ENCODE results near the gene ELP2. TPM values are rescaled to one million over a fixed set of nuclear protein-coding genes. Genes with fewer than 3 reads are reported as not detected.

The ELP2 gene
- total RNA-seq, 1 experiment from 2014 or later, result 96.5 TPM

DNA sequence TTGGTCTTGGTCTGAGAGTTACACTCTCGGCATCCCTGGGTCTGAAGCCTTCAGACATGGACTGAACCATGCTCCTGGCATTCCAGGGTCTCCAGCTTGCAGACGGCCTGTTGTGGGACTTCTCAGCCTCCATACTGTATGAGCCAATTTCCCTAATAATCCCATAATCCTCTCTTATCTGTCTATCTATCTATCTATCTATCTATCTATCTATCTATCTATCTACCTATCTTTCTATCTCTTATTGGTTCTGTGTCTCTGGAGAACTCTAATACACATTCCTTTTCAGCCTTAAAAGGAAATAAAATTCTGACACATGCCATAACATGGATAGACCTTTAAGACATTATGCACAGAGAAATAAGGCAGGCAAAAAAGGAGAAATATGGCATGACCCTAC lies 24.9 kb upstream of the ELP2 start:
- ChIA-PET POLR2A (ENCODE audit: low non-redundant PET) (no interaction called here), CTCF (no interaction called here)
- Histone ChIP-seq H3K4me3 (ENCODE audit: low read depth, low read length, poor library complexity, severe bottlenecking) (no peak overlapping the region), H3K4me1 (ENCODE audit: insufficient read depth, low read length, poor library complexity, severe bottlenecking) (no peaks in the 10 kb centered on the region), H3K9me3 (ENCODE audit: low read depth, low read length, poor library complexity, severe bottlenecking) (peaks cover 4% of the 10 kb centered on the region), H3K36me3 (ENCODE audit: insufficient read depth, low read length, poor library complexity, severe bottlenecking) (peaks cover 6% of the 10 kb centered on the region), H3K27me3 (replicated peaks; ENCODE audit: insufficient read depth, low read depth, low read length, poor library complexity) (no peaks in the 10 kb centered on the region), H3K27ac (ENCODE audit: low read depth, low read length, poor library complexity, severe bottlenecking) (no peak overlapping the region)
- no peak for TF ChIP-seq EZH2 (IDR thresholded peaks at IDR 0.05; ENCODE audit: borderline replicate concordance, low read depth, low read length, poor library complexity, severe bottlenecking)
- TF ChIP-seq, protein P1, sequence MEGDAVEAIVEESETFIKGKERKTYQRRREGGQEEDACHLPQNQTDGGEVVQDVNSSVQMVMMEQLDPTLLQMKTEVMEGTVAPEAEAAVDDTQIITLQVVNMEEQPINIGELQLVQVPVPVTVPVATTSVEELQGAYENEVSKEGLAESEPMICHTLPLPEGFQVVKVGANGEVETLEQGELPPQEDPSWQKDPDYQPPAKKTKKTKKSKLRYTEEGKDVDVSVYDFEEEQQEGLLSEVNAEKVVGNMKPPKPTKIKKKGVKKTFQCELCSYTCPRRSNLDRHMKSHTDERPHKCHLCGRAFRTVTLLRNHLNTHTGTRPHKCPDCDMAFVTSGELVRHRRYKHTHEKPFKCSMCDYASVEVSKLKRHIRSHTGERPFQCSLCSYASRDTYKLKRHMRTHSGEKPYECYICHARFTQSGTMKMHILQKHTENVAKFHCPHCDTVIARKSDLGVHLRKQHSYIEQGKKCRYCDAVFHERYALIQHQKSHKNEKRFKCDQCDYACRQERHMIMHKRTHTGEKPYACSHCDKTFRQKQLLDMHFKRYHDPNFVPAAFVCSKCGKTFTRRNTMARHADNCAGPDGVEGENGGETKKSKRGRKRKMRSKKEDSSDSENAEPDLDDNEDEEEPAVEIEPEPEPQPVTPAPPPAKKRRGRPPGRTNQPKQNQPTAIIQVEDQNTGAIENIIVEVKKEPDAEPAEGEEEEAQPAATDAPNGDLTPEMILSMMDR (conservative IDR thresholded peaks at IDR 0.05; ENCODE audit: low read depth, low read length), result no peak
- DNase-seq (ENCODE audit: low spot score), result no peak
- intact Hi-C loops (cut with micrococcal nuclease; ENCODE audit: unreplicated experiment), result no loop called here
- BruUV-seq (replicated peaks), result no TSS peak

DNA sequence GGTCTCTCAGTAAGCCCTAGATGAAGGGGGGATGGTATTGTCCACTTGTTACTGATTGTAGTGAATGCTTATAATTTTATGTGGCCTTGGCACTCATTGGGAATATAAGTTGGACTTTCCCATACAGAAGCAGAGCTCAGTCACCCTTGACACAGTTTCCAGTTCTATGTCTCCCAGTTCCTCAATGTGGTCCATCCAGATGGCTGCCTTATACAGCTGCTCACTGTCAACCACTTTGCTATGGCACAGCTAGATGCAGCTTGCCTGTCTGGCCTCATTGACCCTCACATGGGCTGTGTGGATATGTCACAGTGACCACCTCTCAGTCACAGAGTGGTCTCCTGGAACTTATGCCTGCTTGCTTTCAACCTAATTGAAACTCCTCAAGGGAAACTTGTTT lies 22.2 kb upstream of the ELP2 start:
- Histone ChIP-seq H3K9me3 (ENCODE audit: low read depth, low read length, poor library complexity, severe bottlenecking) (no peaks in the 10 kb centered on the region), H3K27ac (ENCODE audit: low read depth, low read length, poor library complexity, severe bottlenecking) (no peak overlapping the region), H3K27me3 (replicated peaks; ENCODE audit: insufficient read depth, low read depth, low read length, poor library complexity) (no peaks in the 10 kb centered on the region), H3K4me3 (ENCODE audit: low read depth, low read length, poor library complexity, severe bottlenecking) (no peak overlapping the region), H3K4me1 (ENCODE audit: insufficient read depth, low read length, poor library complexity, severe bottlenecking) (no peaks in the 10 kb centered on the region), H3K36me3 (ENCODE audit: insufficient read depth, low read length, poor library complexity, severe bottlenecking) (peaks cover 22% of the 10 kb centered on the region)
- POLR2A ChIA-PET (ENCODE audit: low non-redundant PET), result no interaction called here
- CTCF ChIA-PET, result no interaction called here
- no TSS peak for BruUV-seq (replicated peaks)
- TF ChIP-seq EZH2 (IDR thresholded peaks at IDR 0.05; ENCODE audit: borderline replicate concordance, low read depth, low read length, poor library complexity, severe bottlenecking), result no peak
- TF ChIP-seq, protein P1 (conservative IDR thresholded peaks at IDR 0.05; ENCODE audit: low read depth, low read length), result no peak
- intact Hi-C loops (cut with micrococcal nuclease; ENCODE audit: unreplicated experiment), result no loop called here
- no peak for DNase-seq (ENCODE audit: low spot score)

DNA sequence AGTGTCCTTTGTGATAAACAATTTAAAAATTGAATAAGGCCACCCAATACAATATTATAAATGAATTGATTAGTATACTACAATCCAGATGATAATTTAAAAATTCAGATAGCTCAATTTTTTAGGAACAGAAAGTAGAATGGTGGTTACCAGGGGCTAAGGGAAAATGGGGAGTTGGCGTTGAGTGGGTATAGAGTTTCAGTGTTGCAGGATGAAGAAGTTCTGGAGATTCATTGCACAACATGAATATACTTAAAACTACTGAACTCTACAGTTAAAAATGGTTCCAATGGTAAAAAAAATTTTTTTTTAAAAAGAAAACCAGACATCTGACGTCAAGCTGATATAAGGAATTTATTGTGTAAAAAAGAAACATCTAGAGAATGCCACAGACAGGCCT lies 21.5 kb upstream of the ELP2 start:
- BruUV-seq (replicated peaks), result no TSS peak
- ChIA-PET CTCF (no interaction called here), POLR2A (ENCODE audit: low non-redundant PET) (no interaction called here)
- no peaks in the 10 kb centered on the region for H3K9me3 ChIP-seq (ENCODE audit: low read depth, low read length, poor library complexity, severe bottlenecking)
- H3K36me3 ChIP-seq (ENCODE audit: insufficient read depth, low read length, poor library complexity, severe bottlenecking), result peaks cover 28% of the 10 kb centered on the region
- no peak for DNase-seq (ENCODE audit: low spot score)
- no peaks in the 10 kb centered on the region for H3K4me1 ChIP-seq (ENCODE audit: insufficient read depth, low read length, poor library complexity, severe bottlenecking)
- TF ChIP-seq, protein P1 (conservative IDR thresholded peaks at IDR 0.05; ENCODE audit: low read depth, low read length), result no peak
- no peak for TF ChIP-seq EZH2 (IDR thresholded peaks at IDR 0.05; ENCODE audit: borderline replicate concordance, low read depth, low read length, poor library complexity, severe bottlenecking)
- no peaks in the 10 kb centered on the region for H3K27me3 ChIP-seq (replicated peaks; ENCODE audit: insufficient read depth, low read depth, low read length, poor library complexity)
- no peak overlapping the region for H3K27ac ChIP-seq (ENCODE audit: low read depth, low read length, poor library complexity, severe bottlenecking)
- no peak overlapping the region for H3K4me3 ChIP-seq (ENCODE audit: low read depth, low read length, poor library complexity, severe bottlenecking)
- intact Hi-C loops (cut with micrococcal nuclease; ENCODE audit: unreplicated experiment), result no loop called here

Measured in A673 (cell line).